A549 (cell line): Measurements from ENCODE around the gene KIZ. TPM values are rescaled to one million over a fixed set of nuclear protein-coding genes. Genes with fewer than 3 reads are reported as not detected.

Experiments
- ATAC-seq, 2 experiments: fragments of 200-7000 bp in 1 of 2; fragments of >200 bp in 1 of 2; cut with Nextera tagmentation in 1 of 2; cut with Tn5 transposase in 1 of 2; 3 replicates each; pipeline versions ENCODE4 v1.8.0 to v1.9.1; 2018 to 2020; ENCODE audit warnings: mild to moderate bottlenecking in 1 of 2, moderate library complexity in 1 of 2
- CTCF ChIA-PET: fragments of 300-600 bp; sonication (Branson Sonifier 250); formaldehyde crosslinking; extraction: SDS; loops from one replicate; lab custom pipeline; 2021; ENCODE audit warnings: antibody characterized with exemption, inconsistent platforms; lab: Yijun Ruan, JAX
- POLR2A ChIA-PET: fragments of 350-600 bp; formaldehyde crosslinking; extraction: SDS; loops from one replicate; lab custom pipeline; 2021; ENCODE audit warnings: antibody characterized with exemption, inconsistent platforms; lab: Yijun Ruan, JAX
- DNase-seq, 2 experiments: peaks; one replicate each; pipeline versions ENCODE4 v3.0.0 to v3.0.0-alpha.2; 2011 to 2016; ENCODE audit warnings: low read depth in 1 of 2, low spot score in 1 of 2
- FAIRE-seq: peaks from 2 replicates; lab custom pipeline; 2011; peaks lifted over from hg19 to GRCh38; lab: Jason Lieb, UNC
- H3K27ac ChIP-seq, 2 experiments: fragments of >200 bp; sonication (Bioruptor Twin); formaldehyde crosslinking; 3 replicates each; pipeline ENCODE4 v1.5.1; 2016 to 2017
- H3K4me1 ChIP-seq: fragments of >200 bp; sonication (Bioruptor Twin); formaldehyde crosslinking; 3 replicates; pipeline ENCODE4 v1.6.1; 2016
- H3K4me2 ChIP-seq: fragments of >200 bp; sonication (Bioruptor Twin); formaldehyde crosslinking; 3 replicates; pipeline ENCODE4 v1.6.1; 2016
- H3K4me3 ChIP-seq: fragments of >200 bp; sonication (Bioruptor Twin); formaldehyde crosslinking; 3 replicates; pipeline ENCODE4 v1.5.1; 2016
- H3K9me3 ChIP-seq: fragments of >200 bp; sonication (Bioruptor Twin); formaldehyde crosslinking; 3 replicates; pipeline ENCODE4 v1.6.1; 2016
- ATOH8 ChIP-seq: fragments of 250-450 bp; sonication (Bioruptor Pico); IDR thresholded peaks from 2 replicates; pipeline ENCODE4 v1.5.0; 2020; ENCODE audit warnings: low read depth, mild to moderate bottlenecking, moderate library complexity
- ESRRA ChIP-seq: fragments of 150-350 bp; IDR thresholded peaks from 2 replicates; pipeline ENCODE4 v1.6.1; 2014; ENCODE audit warnings: mild to moderate bottlenecking, low read length, borderline replicate concordance
- FOSL2 ChIP-seq, 2 experiments: fragments of 450-650 bp in 1 of 2; fragments of >200 bp in 1 of 2; sonication (Bioruptor Twin) in 1 of 2; formaldehyde crosslinking; IDR thresholded peaks; 2 replicates each; pipeline versions ENCODE4 v1.5.0 to v1.6.1; 2016 to 2020; ENCODE audit warnings: mild to moderate bottlenecking in 1 of 2, moderate library complexity in 1 of 2
- HEYL ChIP-seq: fragments of 250-450 bp; sonication (Bioruptor Pico); IDR thresholded peaks from 2 replicates; pipeline ENCODE4 v1.8.0; 2021; ENCODE audit warnings: mild to moderate bottlenecking, moderate library complexity
- MAFK ChIP-seq: fragments of 450-650 bp; IDR thresholded peaks from 2 replicates; pipeline ENCODE4 v1.6.1; 2014; ENCODE audit not compliant: partially characterized antibody
- NR3C1 ChIP-seq: fragments of >200 bp; sonication (Bioruptor Twin); formaldehyde crosslinking; IDR thresholded peaks from 3 replicates; pipeline ENCODE4 v1.6.1; 2017
- POLR2A ChIP-seq: IDR thresholded peaks from 2 replicates; pipeline ENCODE4 v1.6.1; 2012; ENCODE audit warnings: mild to moderate bottlenecking, low read length
- POLR2AphosphoS2 ChIP-seq: conservative IDR thresholded peaks from 2 replicates; pipeline ENCODE4 v1.6.1; 2012; ENCODE audit warnings: low read length, improper control_type of control experiment, inconsistent platforms
- RCOR1 ChIP-seq: fragments of 150-350 bp; IDR thresholded peaks from 2 replicates; pipeline ENCODE4 v1.6.1; 2014; ENCODE audit warnings: antibody characterized with exemption, low read length, low read depth
- ZC3H11A ChIP-seq: fragments of 450-650 bp; IDR thresholded peaks from 2 replicates; pipeline ENCODE4 v1.6.1; 2014; ENCODE audit warnings: antibody characterized with exemption, mild to moderate bottlenecking
- ZFP36 ChIP-seq: fragments of 450-650 bp; IDR thresholded peaks from 2 replicates; pipeline ENCODE4 v1.6.1; 2014; ENCODE audit warnings: borderline replicate concordance; ENCODE audit not compliant: partially characterized antibody
- WGBS: methylation state at CpG from one replicate; pipeline ENCODE4 v1.1.6; 2017; ENCODE audit errors: missing lambda C conversion rate; 5-methylcytosine and 5-hydroxymethylcytosine counted together
- polyA plus RNA-seq, 4 experiments: library from polyadenylated mRNA; depleted of rRNA in 3 of 4; stranded (reverse); fragments of >200 nt; fragmentation: RNase III in 1 of 4; extraction: RNeasy Plus Mini Kit Qiagen cat#74134 plus additional on column Dnase treatment in 1 of 4; gene quantifications; 2 replicates in 3 of 4; 3 replicates in 1 of 4; pipeline ENCODE4 v1.2.3, GENCODE V29; 2011 to 2017
- TF ChIP-seq, protein P1 (sequence below): fragments of 450-650 bp; IDR thresholded peaks from 2 replicates; pipeline ENCODE4 v1.6.1; 2014; ENCODE audit warnings: antibody characterized with exemption
- TF ChIP-seq, protein P2 (sequence below): fragments of >200 bp; sonication (Bioruptor Twin); formaldehyde crosslinking; IDR thresholded peaks from 2 replicates; pipeline ENCODE4 v1.6.1; 2016
- TF ChIP-seq, protein P3 (sequence below): IDR thresholded peaks from 2 replicates; pipeline ENCODE4 v1.6.1; 2012
- TF ChIP-seq, protein P4 (sequence below): fragments of 150-350 bp; IDR thresholded peaks from 2 replicates; pipeline ENCODE4 v1.6.1; 2014; ENCODE audit warnings: low read depth, mild to moderate bottlenecking, low read length

Gene KIZ
- polyA plus RNA-seq, 2 of the 4 experiments (the other 2 are of a cell fraction): 6.3 to 19.1 TPM

DNA sequence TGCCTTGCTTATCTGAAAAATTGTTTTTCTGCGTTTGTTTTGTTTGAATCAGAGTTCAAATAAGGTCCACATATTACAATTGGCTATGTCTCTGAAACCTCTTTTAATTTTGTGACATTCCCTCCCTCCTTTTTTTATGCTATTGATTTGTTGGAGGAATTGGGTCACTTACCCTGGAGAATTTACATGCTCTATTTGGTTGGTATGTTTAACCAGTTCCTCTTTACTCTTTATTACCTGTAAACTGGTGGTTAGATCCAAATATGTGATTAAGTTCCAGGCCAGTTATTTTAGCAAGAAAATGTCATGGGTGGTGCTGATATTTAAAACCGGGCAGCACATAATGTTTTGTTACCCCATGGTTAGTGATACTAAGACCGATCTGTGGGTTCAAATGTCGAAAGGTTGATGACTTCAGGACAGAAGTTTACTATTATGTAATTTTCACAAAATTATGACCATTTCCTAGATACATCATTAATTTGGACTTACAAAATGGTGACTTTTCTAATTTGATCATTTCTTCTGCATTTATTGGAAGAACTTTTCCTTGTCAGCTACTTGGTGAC lies 77.3 kb downstream of the KIZ start:
- Histone ChIP-seq H3K4me3 (no peak overlapping the region), H3K9me3 (no peaks in the 10 kb centered on the region), H3K4me1 (peaks cover 7% of the 10 kb centered on the region; the same call in 1 of the 3 replicates), H3K27ac (no peak overlapping the region), H3K4me2 (no peak overlapping the region)
- ChIA-PET CTCF (no interaction called here), POLR2A (no interaction called here)
- FAIRE-seq (peak; percentile 51), DNase-seq (no peak), ATAC-seq (no peak)
- WGBS: 84% methylated on average over 4 of the region's 4 CpGs
- no peak for TF ChIP-seq HEYL (CRISPR knock-in tag)
- TF ChIP-seq, protein P1, sequence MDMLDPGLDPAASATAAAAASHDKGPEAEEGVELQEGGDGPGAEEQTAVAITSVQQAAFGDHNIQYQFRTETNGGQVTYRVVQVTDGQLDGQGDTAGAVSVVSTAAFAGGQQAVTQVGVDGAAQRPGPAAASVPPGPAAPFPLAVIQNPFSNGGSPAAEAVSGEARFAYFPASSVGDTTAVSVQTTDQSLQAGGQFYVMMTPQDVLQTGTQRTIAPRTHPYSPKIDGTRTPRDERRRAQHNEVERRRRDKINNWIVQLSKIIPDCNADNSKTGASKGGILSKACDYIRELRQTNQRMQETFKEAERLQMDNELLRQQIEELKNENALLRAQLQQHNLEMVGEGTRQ: no peak

DNA sequence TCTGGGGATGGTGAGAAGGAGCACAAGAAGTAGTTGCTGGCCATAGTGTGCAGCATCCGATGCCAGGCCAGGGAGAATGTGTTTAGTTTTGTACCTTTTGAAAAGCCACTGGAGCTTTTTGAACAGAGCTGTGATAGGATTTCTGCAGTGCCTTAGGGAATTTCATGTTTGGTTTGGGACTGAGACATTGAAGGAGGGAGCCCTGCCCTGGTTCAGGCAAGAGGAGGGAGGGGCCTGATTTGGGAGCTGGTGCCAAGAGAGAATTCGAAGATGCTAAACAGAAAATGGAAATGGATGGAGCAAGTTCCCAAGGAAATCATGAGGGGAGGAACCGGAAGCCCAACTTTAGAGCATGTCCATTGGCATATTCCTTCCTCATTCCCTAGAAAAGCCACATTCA lies 80.7 kb downstream of the KIZ start:
- no peak overlapping the region for H3K27ac ChIP-seq
- no peak for FAIRE-seq
- TF ChIP-seq NR3C1 (no peak), ESRRA (no peak), POLR2A (no peak), ZC3H11A (no peak)
- TF ChIP-seq, protein P2, sequence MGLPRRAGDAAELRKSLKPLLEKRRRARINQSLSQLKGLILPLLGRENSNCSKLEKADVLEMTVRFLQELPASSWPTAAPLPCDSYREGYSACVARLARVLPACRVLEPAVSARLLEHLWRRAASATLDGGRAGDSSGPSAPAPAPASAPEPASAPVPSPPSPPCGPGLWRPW: no peak
- TF ChIP-seq, protein P3, sequence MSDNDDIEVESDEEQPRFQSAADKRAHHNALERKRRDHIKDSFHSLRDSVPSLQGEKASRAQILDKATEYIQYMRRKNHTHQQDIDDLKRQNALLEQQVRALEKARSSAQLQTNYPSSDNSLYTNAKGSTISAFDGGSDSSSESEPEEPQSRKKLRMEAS: no peak
- TF ChIP-seq, all 56 proteins: peak for 0
- DNase-seq: no peak
- WGBS: 60% methylated on average over 3 of the region's 3 CpGs
- H3K4me3 ChIP-seq: no peak overlapping the region
- H3K4me1 ChIP-seq: peaks cover 7% of the 10 kb centered on the region; the same call in 1 of the 3 replicates
- no peak overlapping the region for H3K4me2 ChIP-seq
- POLR2A ChIA-PET: no interaction called here
- no peaks in the 10 kb centered on the region for H3K9me3 ChIP-seq
- ATAC-seq: no peak
- CTCF ChIA-PET: interaction anchor here (2.8 kb wide), 1 partner anchor 29 kb away, joined by 7 read pairs; no protein-coding TSS in a partner anchor

- TF ChIP-seq ZFP36 (no peak), MAFK (no peak), ATOH8 (CRISPR knock-in tag) (no peak), POLR2AphosphoS2 (no peak)
- TF ChIP-seq, all 56 proteins: peak for 0
- no peak overlapping the region for H3K4me2 ChIP-seq
- no peak for FAIRE-seq
- DNase-seq: no peak
- WGBS: 75% methylated on average over 3 of the region's 3 CpGs
- H3K4me1 ChIP-seq: no peaks in the 10 kb centered on the region
- no peak overlapping the region for H3K4me3 ChIP-seq
- CTCF ChIA-PET: interaction anchor here (1.3 to 1.8 kb wide), 3 partner anchors 12 to 296 kb away, joined by 3 to 6 read pairs (median 4); no protein-coding TSS in a partner anchor
- no peak overlapping the region for H3K27ac ChIP-seq
- POLR2A ChIA-PET: no interaction called here
- ATAC-seq: no peak
- H3K9me3 ChIP-seq: no peaks in the 10 kb centered on the region
These were observed 83.1 kb downstream of the KIZ start for GRCh38 chr20:21208999-21209398.

DNA sequence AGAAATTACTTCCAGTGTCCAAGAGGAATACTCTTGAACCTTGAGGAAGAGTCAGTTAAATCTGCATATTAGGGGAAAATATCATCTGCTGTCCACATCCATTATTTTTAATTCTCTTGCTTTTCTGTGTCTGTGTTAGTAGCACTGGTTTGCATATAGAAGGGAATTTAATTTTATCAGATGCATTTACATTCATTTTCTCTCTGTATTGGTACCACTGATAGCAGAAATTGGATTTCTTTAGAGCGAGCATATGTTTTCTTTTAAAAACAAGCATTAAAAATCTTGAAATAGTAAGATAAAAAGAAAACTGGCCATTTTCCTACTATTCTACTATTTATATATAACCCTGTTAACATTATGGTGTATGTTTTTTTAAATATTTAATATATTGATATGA lies 83.8 kb downstream of the KIZ start:
- POLR2A ChIA-PET: no interaction called here

More for the DNA sequence above, 83.8 kb downstream of the KIZ start:
- DNase-seq (no peak), FAIRE-seq (peak; percentile 63), ATAC-seq (no peak)
- no peak overlapping the region for H3K4me2 ChIP-seq
- WGBS: 94% methylated on average over 1 of the region's 1 CpG
- CTCF ChIA-PET: interaction anchor here (0.7 to 1.8 kb wide), 3 partner anchors 12 to 166 kb away, joined by 3 to 6 read pairs (median 4); no protein-coding TSS in a partner anchor
- no peak for TF ChIP-seq FOSL2 (IDR thresholded peaks at IDR 0.05)
- TF ChIP-seq FOSL2 (CRISPR knock-in tag; IDR thresholded peaks at IDR 0.05): no peak
- TF ChIP-seq, protein P4, sequence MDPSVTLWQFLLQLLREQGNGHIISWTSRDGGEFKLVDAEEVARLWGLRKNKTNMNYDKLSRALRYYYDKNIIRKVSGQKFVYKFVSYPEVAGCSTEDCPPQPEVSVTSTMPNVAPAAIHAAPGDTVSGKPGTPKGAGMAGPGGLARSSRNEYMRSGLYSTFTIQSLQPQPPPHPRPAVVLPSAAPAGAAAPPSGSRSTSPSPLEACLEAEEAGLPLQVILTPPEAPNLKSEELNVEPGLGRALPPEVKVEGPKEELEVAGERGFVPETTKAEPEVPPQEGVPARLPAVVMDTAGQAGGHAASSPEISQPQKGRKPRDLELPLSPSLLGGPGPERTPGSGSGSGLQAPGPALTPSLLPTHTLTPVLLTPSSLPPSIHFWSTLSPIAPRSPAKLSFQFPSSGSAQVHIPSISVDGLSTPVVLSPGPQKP: no peak
- no peak for TF ChIP-seq RCOR1
- H3K4me3 ChIP-seq: no peak overlapping the region
- no peaks in the 10 kb centered on the region for H3K4me1 ChIP-seq
- H3K9me3 ChIP-seq: no peaks in the 10 kb centered on the region
- no peak overlapping the region for H3K27ac ChIP-seq
